ENCODE measurements around the gene TTLL5.
A peak's percentile ranks its signal among the peaks of the same experiment; 100 is the strongest.

The TTLL5 gene

DNA sequence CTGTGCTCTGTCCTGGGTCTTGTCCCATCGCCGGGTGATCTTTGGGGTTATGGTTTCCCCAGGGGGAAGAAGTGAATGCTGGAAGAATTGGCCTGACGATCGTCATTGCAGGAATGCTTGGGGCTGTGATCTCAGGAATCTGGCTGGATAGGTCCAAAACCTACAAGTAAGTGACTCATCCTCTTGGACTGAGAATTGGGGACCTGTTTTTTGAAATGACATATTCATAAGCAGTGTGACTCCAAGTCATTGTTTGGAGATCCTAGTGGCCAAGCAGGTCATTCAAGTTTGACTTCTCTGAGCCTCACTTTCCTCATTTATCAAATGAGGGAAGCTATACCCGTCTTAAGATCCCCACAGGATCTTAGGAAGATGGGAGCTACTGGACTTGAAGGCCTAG, 26.2 kb upstream of the TTLL5 start:
- Histone ChIP-seq H3K36me3 (ENCODE audit: control insufficient read depth, insufficient read depth, low read length) (no peaks in the 10 kb centered on the region), H3K4me1 (ENCODE audit: control insufficient read depth, insufficient read depth, low read length) (no peaks in the 10 kb centered on the region), H3K9ac (ENCODE audit: low read length) (no peak overlapping the region), H3K4me3 (ENCODE audit: low read length) (no peak overlapping the region), H3K27me3 (ENCODE audit: control insufficient read depth, insufficient read depth, low read length) (no peaks in the 10 kb centered on the region), H3K27ac (ENCODE audit: low read depth, low read length) (no peak overlapping the region)

DNA sequence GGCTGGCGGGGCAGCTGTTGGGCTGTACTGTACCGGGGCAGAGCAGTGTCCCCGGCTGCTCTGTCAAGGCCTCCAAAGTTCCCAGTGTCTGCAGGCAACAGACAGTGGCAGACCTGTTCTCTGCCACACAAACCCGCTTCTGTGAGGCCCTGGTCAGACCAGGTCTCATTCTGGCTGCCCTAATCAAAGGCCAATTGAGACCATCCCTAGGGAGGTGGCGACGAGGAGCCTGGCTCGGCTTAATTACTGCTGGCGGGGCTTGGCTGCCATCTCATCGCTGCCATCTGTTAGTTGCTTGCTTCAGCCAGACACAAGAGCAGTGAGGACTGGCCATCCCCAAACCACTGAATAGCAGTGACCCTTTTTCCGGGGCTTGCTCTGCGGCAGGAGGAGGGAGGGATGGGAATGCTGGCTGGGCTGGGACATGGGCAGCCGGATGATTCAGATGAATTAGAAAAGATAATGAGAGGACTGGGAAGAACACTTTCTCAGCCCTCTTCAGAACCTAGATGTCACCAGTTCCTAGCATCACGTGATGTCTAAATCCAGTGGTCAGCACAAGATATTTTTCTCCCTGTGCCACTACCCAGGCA, 24.9 kb upstream of the TTLL5 start:
- Histone ChIP-seq H3K9ac (ENCODE audit: low read length) (no peak overlapping the region), H3K36me3 (ENCODE audit: control insufficient read depth, insufficient read depth, low read length) (no peaks in the 10 kb centered on the region), H3K27me3 (ENCODE audit: control insufficient read depth, insufficient read depth, low read length) (no peaks in the 10 kb centered on the region), H3K4me1 (ENCODE audit: control insufficient read depth, insufficient read depth, low read length) (no peaks in the 10 kb centered on the region), H3K27ac (ENCODE audit: low read depth, low read length) (peak overlapping the region; percentile 22), H3K4me3 (ENCODE audit: low read length) (no peak overlapping the region)

DNA sequence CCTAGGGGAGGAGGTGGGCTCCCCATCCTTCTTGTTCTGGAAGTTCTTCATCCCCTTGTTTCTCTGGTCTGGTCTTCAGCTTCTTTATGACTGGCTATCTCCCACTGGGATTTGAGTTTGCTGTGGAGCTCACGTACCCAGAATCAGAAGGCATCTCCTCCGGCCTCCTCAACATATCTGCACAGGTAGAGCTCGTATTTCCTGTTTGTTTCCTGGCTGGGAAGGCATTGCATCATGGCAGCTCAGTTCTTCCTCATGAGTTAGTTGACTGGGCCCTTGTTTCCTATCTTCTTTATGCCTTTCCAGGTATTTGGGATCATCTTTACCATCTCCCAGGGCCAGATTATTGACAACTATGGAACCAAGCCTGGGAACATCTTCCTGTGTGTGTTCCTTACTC, 20.2 kb upstream of the TTLL5 start:
- Histone ChIP-seq H3K4me1 (ENCODE audit: control insufficient read depth, insufficient read depth, low read length) (no peaks in the 10 kb centered on the region), H3K4me3 (ENCODE audit: low read length) (no peak overlapping the region), H3K27me3 (ENCODE audit: control insufficient read depth, insufficient read depth, low read length) (no peaks in the 10 kb centered on the region), H3K27ac (ENCODE audit: low read depth, low read length) (no peak overlapping the region), H3K36me3 (ENCODE audit: control insufficient read depth, insufficient read depth, low read length) (no peaks in the 10 kb centered on the region), H3K9ac (ENCODE audit: low read length) (no peak overlapping the region)

DNA sequence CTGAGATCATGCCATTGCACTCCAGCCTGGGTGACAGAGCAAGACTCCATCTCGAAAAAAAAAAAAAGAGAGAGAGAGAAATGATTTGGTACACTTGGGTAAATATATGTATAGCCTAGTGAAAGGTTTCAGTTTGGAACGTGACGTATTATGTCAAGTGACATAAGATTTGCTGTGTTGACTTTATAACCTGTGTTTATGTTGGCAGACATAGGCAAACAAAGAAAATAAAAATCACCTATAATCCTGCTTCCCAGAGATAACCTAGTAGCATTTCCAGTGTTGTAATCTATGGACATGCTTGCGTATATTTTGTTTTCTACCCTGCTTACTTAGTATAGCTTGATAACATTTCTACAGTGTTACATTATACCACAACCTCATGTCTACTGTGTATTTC, 17.1 kb upstream of the TTLL5 start:
- Histone ChIP-seq H3K27ac (ENCODE audit: low read depth, low read length) (no peak overlapping the region), H3K36me3 (ENCODE audit: control insufficient read depth, insufficient read depth, low read length) (no peaks in the 10 kb centered on the region), H3K27me3 (ENCODE audit: control insufficient read depth, insufficient read depth, low read length) (no peaks in the 10 kb centered on the region), H3K4me1 (ENCODE audit: control insufficient read depth, insufficient read depth, low read length) (peaks cover 6% of the 10 kb centered on the region), H3K4me3 (ENCODE audit: low read length) (no peak overlapping the region), H3K9ac (ENCODE audit: low read length) (no peak overlapping the region)

DNA sequence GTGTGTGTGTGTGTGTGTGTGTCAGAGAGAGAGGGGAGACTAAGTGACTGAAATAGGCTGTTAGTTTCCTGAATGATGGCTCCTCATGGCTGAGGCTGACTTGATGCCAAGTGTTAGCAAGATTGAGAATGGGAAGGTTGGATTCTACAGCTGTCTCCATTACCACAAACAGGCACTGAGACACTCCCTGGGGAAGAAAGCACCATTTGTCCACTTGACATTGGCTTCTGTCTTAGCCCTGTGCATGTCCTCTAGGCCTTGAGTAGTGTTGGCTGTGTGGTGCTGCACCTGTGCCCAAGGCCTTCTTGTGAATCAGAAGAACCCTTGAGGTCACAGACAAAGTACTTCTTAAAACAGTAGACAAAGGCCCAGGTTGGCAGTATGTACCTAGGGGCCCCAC, 16.0 kb upstream of the TTLL5 start:
- Histone ChIP-seq H3K4me1 (ENCODE audit: control insufficient read depth, insufficient read depth, low read length) (peaks cover 6% of the 10 kb centered on the region), H3K27ac (ENCODE audit: low read depth, low read length) (no peak overlapping the region), H3K27me3 (ENCODE audit: control insufficient read depth, insufficient read depth, low read length) (no peaks in the 10 kb centered on the region), H3K9ac (ENCODE audit: low read length) (no peak overlapping the region), H3K36me3 (ENCODE audit: control insufficient read depth, insufficient read depth, low read length) (no peaks in the 10 kb centered on the region), H3K4me3 (ENCODE audit: low read length) (no peak overlapping the region)

DNA sequence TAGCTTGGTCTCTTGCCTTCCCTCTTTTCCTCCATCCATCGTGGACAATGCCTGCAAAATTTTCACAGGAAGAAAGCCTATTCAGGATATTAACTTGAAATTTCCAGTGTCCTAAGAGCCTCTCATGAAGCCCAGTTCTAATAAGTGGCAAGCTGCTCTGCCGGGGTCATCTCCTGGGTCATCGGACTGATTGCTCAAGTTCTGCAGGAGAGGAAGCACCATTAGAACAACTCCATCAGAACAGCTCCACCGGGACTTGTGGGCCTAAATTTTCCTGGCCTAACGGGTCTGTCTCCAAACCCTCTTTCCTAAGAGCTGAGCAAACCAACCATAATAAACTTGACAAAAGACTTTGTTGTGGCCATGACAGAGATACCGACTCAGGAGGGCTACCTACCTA, 14.3 kb upstream of the TTLL5 start:
- H3K27ac ChIP-seq (ENCODE audit: low read depth, low read length), result no peak overlapping the region

DNA sequence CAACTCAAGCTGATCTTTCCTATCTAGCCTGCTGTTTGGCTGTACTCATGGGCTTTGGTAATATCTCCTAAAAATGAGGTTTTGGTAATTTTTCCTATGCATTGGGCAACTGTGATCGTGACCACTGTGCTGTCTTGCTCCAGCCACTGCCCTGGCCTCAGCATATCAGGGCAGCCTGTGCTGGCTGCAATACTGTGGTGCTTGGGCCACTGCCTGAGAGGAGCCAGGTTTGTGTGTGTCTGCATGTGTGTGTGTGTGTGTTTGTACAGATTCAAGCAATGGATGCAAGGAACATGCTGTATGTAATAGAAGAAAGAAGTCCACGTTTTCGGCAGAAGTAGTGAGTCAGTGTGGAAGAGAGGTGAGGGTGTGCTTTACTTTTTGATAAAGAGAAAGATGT, 13.4 kb upstream of the TTLL5 start:
- peaks cover 7% of the 10 kb centered on the region for H3K36me3 ChIP-seq (ENCODE audit: control insufficient read depth, insufficient read depth, low read length)
- H3K27ac ChIP-seq (ENCODE audit: low read depth, low read length), result no peak overlapping the region
- no peak overlapping the region for H3K9ac ChIP-seq (ENCODE audit: low read length)
- no peak overlapping the region for H3K4me3 ChIP-seq (ENCODE audit: low read length)
- H3K27me3 ChIP-seq (ENCODE audit: control insufficient read depth, insufficient read depth, low read length), result no peaks in the 10 kb centered on the region
- H3K4me1 ChIP-seq (ENCODE audit: control insufficient read depth, insufficient read depth, low read length), result peaks cover 6% of the 10 kb centered on the region

More for the DNA sequence above, 14.3 kb upstream of the TTLL5 start:
- Histone ChIP-seq H3K4me1 (ENCODE audit: control insufficient read depth, insufficient read depth, low read length) (peaks cover 6% of the 10 kb centered on the region), H3K4me3 (ENCODE audit: low read length) (no peak overlapping the region), H3K36me3 (ENCODE audit: control insufficient read depth, insufficient read depth, low read length) (peaks cover 3% of the 10 kb centered on the region), H3K9ac (ENCODE audit: low read length) (no peak overlapping the region), H3K27me3 (ENCODE audit: control insufficient read depth, insufficient read depth, low read length) (no peaks in the 10 kb centered on the region)

DNA sequence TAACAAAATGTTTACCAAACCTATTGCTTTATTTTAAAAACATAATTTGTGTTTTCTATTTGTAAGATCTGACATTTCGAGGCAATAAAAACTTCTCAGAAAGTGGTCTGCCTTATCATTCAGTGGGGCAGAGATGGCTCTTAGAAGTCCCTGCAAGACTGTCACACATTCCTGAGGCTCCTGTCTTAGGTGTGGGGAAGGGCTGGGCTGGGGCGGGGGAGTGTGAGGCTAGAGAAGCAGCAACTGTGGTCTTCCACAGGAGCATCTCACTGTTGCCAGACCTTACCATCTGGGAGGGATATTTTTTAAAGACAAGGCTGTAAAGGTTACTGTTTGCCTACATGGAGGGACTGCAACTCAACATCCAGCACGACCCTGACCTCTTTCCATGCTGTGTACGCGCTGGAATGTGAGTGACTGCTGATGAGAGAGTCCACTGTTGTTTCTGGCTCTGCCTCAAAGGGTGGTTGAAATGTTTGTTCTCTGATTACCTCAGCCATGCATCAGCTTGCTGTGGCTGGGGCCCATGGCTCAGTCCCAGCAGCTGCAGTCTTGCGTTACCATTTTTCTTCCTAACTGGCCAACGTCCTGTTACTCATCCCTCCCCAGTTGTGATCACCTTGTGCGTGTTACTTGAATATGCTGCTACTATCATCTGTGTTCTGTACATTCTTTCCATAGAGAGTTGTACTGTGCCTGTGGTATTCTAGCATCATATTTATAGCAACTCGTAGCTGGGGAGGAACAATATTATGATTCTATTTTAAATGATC, 12.8 kb upstream of the TTLL5 start:
- no peak overlapping the region for H3K27ac ChIP-seq (ENCODE audit: low read depth, low read length)
- H3K27me3 ChIP-seq (ENCODE audit: control insufficient read depth, insufficient read depth, low read length), result no peaks in the 10 kb centered on the region
- H3K36me3 ChIP-seq (ENCODE audit: control insufficient read depth, insufficient read depth, low read length), result peaks cover 7% of the 10 kb centered on the region
- H3K4me1 ChIP-seq (ENCODE audit: control insufficient read depth, insufficient read depth, low read length), result peaks cover 6% of the 10 kb centered on the region
- no peak overlapping the region for H3K9ac ChIP-seq (ENCODE audit: low read length)
- no peak overlapping the region for H3K4me3 ChIP-seq (ENCODE audit: low read length)

DNA sequence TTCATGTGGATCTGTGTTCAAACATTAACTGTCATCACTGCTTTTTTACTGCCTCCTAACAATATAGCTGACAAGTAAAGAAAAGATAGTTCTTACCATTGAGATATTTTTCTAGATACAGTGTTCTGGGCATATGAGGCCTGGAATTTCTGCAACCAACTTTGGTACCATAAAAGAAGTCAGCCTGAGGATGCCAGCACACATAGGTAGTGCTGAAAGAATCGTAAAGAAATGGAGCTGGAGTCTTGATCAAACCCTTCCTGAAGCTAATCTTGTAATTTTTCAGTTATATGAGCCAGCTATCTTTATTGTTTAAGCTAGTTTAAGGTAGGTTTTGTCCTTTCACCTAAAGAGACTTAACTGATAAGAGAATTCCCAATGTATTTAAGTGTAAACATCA, 11.7 kb upstream of the TTLL5 start:
- Histone ChIP-seq H3K4me1 (ENCODE audit: control insufficient read depth, insufficient read depth, low read length) (peaks cover 6% of the 10 kb centered on the region), H3K36me3 (ENCODE audit: control insufficient read depth, insufficient read depth, low read length) (peaks cover 7% of the 10 kb centered on the region), H3K27me3 (ENCODE audit: control insufficient read depth, insufficient read depth, low read length) (no peaks in the 10 kb centered on the region), H3K27ac (ENCODE audit: low read depth, low read length) (no peak overlapping the region), H3K4me3 (ENCODE audit: low read length) (no peak overlapping the region), H3K9ac (ENCODE audit: low read length) (no peak overlapping the region)

DNA sequence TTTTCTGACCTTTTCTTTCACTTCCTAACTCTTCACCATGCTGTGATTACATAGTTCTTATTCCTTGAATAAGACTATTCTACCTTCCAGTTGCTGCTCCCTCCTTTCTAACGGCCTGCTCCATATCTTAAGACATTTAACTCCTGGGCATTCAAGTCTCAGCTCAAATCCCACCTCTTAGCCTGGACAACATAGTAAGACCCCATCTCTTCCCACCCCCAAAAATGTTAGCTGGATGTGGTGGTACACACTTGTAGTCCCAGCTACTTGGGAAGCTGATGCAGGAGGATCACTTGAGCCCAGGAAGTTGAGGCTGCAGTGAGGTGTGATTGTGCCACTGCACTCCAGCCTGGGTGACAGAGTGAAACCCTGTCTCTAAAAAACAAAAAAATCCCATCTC, 11.3 kb upstream of the TTLL5 start:
- Histone ChIP-seq H3K27me3 (ENCODE audit: control insufficient read depth, insufficient read depth, low read length) (no peaks in the 10 kb centered on the region), H3K4me1 (ENCODE audit: control insufficient read depth, insufficient read depth, low read length) (peaks cover 6% of the 10 kb centered on the region), H3K36me3 (ENCODE audit: control insufficient read depth, insufficient read depth, low read length) (peaks cover 7% of the 10 kb centered on the region), H3K4me3 (ENCODE audit: low read length) (no peak overlapping the region), H3K27ac (ENCODE audit: low read depth, low read length) (no peak overlapping the region), H3K9ac (ENCODE audit: low read length) (no peak overlapping the region)

DNA sequence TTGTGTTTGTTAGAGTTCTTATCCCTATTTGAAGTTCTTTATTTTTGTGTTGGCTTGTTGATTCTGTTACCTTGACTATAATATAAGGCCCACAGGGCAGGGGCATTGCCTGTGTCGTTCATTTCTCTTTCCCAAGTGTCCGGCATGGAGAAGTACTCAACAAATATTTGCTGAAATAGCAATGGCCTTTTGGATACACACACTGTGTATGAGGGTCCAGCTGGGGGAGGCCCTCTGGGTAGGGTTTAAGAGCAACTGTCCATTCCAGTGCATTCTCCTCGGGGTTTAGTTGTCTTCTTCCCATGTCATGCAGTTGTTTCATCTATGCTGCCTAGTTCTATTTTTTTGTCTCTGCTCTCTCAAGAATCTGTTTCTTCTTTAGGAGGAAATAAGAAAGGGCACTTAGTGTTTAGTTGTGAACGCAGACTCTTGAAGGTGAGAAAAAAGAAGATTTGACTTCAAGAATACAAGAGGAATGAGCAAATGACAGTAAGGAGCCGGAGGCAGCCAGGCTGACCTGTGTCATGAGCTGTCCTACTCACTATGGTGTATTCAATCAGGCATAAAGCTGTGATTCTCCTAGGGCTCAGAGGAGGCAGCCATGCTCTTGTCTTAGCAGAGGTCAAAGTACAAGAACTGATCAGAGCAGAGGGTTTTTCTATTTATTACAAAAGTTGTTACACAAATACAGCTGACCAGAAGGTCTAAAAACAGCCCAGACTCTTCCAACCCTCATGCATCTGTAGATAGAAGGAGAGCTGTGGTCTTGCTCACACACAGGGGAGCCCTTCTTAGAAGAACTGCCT, 10.6 kb upstream of the TTLL5 start:
- H3K27ac ChIP-seq (ENCODE audit: low read depth, low read length), result no peak overlapping the region

DNA sequence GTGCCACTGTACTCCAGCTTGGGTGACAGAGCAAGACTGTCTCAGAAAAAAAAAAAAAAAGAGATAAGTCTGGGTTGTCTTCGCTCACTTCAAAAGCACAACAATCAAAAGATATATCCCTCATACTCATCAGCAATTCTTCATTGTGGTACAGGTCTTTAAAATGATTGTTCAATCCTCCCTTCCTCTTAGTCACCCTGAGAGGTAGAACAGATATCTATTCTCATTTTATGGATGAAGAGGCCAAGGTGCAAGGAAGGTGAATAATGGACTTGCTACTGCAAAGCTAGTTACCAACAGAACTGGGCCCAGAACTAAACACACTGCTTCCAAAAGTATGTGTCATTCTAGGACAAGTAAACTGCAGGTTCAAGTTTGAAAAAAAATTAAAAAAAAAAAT, 7.5 kb upstream of the TTLL5 start:
- H3K27me3 ChIP-seq (ENCODE audit: control insufficient read depth, insufficient read depth, low read length), result no peaks in the 10 kb centered on the region

More for the DNA sequence above, 10.6 kb upstream of the TTLL5 start:
- H3K36me3 ChIP-seq (ENCODE audit: control insufficient read depth, insufficient read depth, low read length), result peaks cover 7% of the 10 kb centered on the region
- no peaks in the 10 kb centered on the region for H3K27me3 ChIP-seq (ENCODE audit: control insufficient read depth, insufficient read depth, low read length)
- H3K9ac ChIP-seq (ENCODE audit: low read length), result no peak overlapping the region
- H3K4me3 ChIP-seq (ENCODE audit: low read length), result no peak overlapping the region
- peaks cover 6% of the 10 kb centered on the region for H3K4me1 ChIP-seq (ENCODE audit: control insufficient read depth, insufficient read depth, low read length)

More for the DNA sequence above, 7.5 kb upstream of the TTLL5 start:
- H3K9ac ChIP-seq (ENCODE audit: low read length), result no peak overlapping the region
- no peaks in the 10 kb centered on the region for H3K4me1 ChIP-seq (ENCODE audit: control insufficient read depth, insufficient read depth, low read length)
- H3K27ac ChIP-seq (ENCODE audit: low read depth, low read length), result no peak overlapping the region
- peaks cover 9% of the 10 kb centered on the region for H3K36me3 ChIP-seq (ENCODE audit: control insufficient read depth, insufficient read depth, low read length)
- H3K4me3 ChIP-seq (ENCODE audit: low read length), result no peak overlapping the region

All from rectal smooth muscle tissue (tissue), 1 donor.